SK-N-SH (cell line): ENCODE measurements around the gene NDUFB4. TPM values are rescaled to one million over a fixed set of nuclear protein-coding genes. Genes with fewer than 3 reads are reported as not detected.
A peak's percentile ranks its signal among the peaks of the same experiment; 100 is the strongest.

Experiments
- CHD2 ChIP-seq: fragments of 150-350 bp; IDR thresholded peaks from 2 replicates; pipeline ENCODE4 v1.6.1; 2018; ENCODE audit warnings: low read length; ENCODE audit not compliant: partially characterized antibody
- ELF1 ChIP-seq: IDR thresholded peaks from 2 replicates; pipeline ENCODE4 v1.4.0; 2012
- FOXM1 ChIP-seq: IDR thresholded peaks from 2 replicates; pipeline ENCODE4 v1.4.0; 2012; ENCODE audit warnings: low read depth, mild to moderate bottlenecking
- GABPA ChIP-seq: IDR thresholded peaks from 2 replicates; pipeline ENCODE4 v1.4.0; 2012; ENCODE audit warnings: low read depth, mild to moderate bottlenecking
- JUND ChIP-seq: IDR thresholded peaks from 2 replicates; pipeline ENCODE4 v1.4.0; 2012
- MEF2A ChIP-seq: IDR thresholded peaks from 2 replicates; pipeline ENCODE4 v1.4.0; 2012; ENCODE audit warnings: low read depth, borderline replicate concordance
- MXI1 ChIP-seq: IDR thresholded peaks from 2 replicates; pipeline ENCODE4 v1.6.1; 2012; ENCODE audit warnings: mild to moderate bottlenecking, low read depth, low read length, improper control_type of control experiment
- PBX3 ChIP-seq: IDR thresholded peaks from 2 replicates; pipeline ENCODE4; 2012
- POLR2AphosphoS5 ChIP-seq: IDR thresholded peaks from 2 replicates; pipeline ENCODE4 v1.6.1; 2012; ENCODE audit warnings: low read depth, low read length
- REST ChIP-seq: IDR thresholded peaks from 2 replicates; pipeline ENCODE4 v1.6.1; 2012; ENCODE audit warnings: mild to moderate bottlenecking, low read depth, low read length, moderate library complexity
- RXRA ChIP-seq: IDR thresholded peaks from 2 replicates; pipeline ENCODE4 v1.4.0; 2012; ENCODE audit warnings: low read depth, mild to moderate bottlenecking, borderline replicate concordance
- TCF12 ChIP-seq: IDR thresholded peaks from 2 replicates; pipeline ENCODE4 v1.4.0; 2012
- USF2 ChIP-seq: fragments of 150-350 bp; IDR thresholded peaks from 2 replicates; pipeline ENCODE4 v1.6.1; 2017; ENCODE audit warnings: antibody characterized with exemption, low read length, low read depth, borderline replicate concordance
- YY1 ChIP-seq: IDR thresholded peaks from 2 replicates; pipeline ENCODE4 v1.4.0; 2012; ENCODE audit warnings: low read depth, mild to moderate bottlenecking
- ZBTB33 ChIP-seq: IDR thresholded peaks from 2 replicates; pipeline ENCODE4 v1.4.0; 2012; ENCODE audit warnings: low read depth, borderline replicate concordance
- polyA plus RNA-seq, 3 experiments: library from polyadenylated mRNA; depleted of rRNA; stranded (reverse); fragments of >200 nt; gene quantifications; 2 replicates each; pipeline ENCODE4 v1.2.3, GENCODE V29; 2012
- TF ChIP-seq, protein P1 (sequence below): fragments of 150-350 bp; IDR thresholded peaks from 2 replicates; pipeline ENCODE4 v1.6.1; 2016; ENCODE audit warnings: mild to moderate bottlenecking, low read depth, low read length

Gene NDUFB4
- polyA plus RNA-seq, 1 of the 3 experiments (the other 2 are of a cell fraction), result 332 TPM

DNA sequence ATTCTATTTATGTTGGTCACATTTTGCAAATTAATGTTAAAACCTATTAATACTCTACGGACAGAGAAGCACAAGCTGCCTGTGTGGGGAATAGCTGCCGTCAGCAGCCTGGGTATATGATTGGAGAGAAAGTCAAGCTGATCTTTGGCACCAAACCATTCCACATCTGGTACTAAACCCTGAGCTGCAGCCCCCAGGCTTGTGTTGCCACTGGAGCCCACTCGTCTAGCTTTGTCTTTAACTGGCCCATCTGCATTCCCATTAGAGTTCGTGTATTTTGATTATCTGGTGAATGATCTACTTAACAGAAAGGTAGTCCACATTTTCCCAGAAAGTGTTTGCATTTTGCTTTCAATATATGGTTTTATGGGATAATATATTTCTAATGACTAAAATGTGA, 5.4 kb downstream of the NDUFB4 start (continued):
- TF ChIP-seq REST (no peak), TCF12 (0 out of 2 replicates have a peak, but pooled peaks have one; percentile 5), MXI1 (peak; percentile 58; the same call in 1 of the 2 replicates), POLR2AphosphoS5 (no peak), USF2 (no peak), JUND (no peak), ZBTB33 (no peak), CHD2 (peak; percentile 29), FOXM1 (no peak), GABPA (no peak), ELF1 (no peak), RXRA (no peak), YY1 (no peak), PBX3 (no peak), MEF2A (no peak)
- TF ChIP-seq, protein P1, sequence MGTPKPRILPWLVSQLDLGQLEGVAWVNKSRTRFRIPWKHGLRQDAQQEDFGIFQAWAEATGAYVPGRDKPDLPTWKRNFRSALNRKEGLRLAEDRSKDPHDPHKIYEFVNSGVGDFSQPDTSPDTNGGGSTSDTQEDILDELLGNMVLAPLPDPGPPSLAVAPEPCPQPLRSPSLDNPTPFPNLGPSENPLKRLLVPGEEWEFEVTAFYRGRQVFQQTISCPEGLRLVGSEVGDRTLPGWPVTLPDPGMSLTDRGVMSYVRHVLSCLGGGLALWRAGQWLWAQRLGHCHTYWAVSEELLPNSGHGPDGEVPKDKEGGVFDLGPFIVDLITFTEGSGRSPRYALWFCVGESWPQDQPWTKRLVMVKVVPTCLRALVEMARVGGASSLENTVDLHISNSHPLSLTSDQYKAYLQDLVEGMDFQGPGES, result no peak
